Caco-2 (cell line): ENCODE data around the gene NR5A2. TPM values are rescaled to one million over a fixed set of nuclear protein-coding genes. Genes with fewer than 3 reads are reported as not detected.

ENCODE experiments used
- BruUV-seq: library from RNA; stranded (reverse); fragments of 400-500 nt; replicated peaks from 2 replicates; lab custom pipeline; 2021; lab: Mats Ljungman, UMichigan
- CTCF ChIA-PET: fragments of 300-600 bp; sonication (Branson Sonifier 250); formaldehyde crosslinking; loops from one replicate; lab custom pipeline; 2022; ENCODE audit warnings: antibody characterized with exemption; lab: Charles Lee
- POLR2A ChIA-PET: fragments of 300-600 bp; sonication (Branson Sonifier 250); formaldehyde crosslinking; loops from one replicate; lab custom pipeline; 2022; ENCODE audit warnings: antibody characterized with exemption; lab: Charles Lee
- DNase-seq, 2 experiments: peaks; one replicate each; pipeline versions ENCODE4 v3.0.0 to v3.0.0-alpha.2; 2020 to 2022
- H3K27me3 ChIP-seq: replicated peaks from 2 replicates; pipeline ENCODE4 v1.6.0; 2011; ENCODE audit warnings: low read length; ENCODE audit not compliant: control insufficient read depth, insufficient read depth
- H3K36me3 ChIP-seq: 2 replicates; pipeline ENCODE4 v1.5.1; 2011; ENCODE audit warnings: low read length; ENCODE audit not compliant: control insufficient read depth, insufficient read depth
- H3K4me1 ChIP-seq: fragments of 250-450 bp; sonication (Bioruptor Pico); 2 replicates; pipeline ENCODE4 v1.5.1; 2020; ENCODE audit warnings: mild to moderate bottlenecking
- H3K4me3 ChIP-seq: 2 replicates; pipeline ENCODE4 v1.5.1; 2011; ENCODE audit warnings: low read depth, mild to moderate bottlenecking, control low read depth, low read length
- H3K9me3 ChIP-seq: fragments of 250-450 bp; sonication (Bioruptor Pico); 2 replicates; pipeline ENCODE4 v1.5.1; 2020; ENCODE audit warnings: mild to moderate bottlenecking, moderate library complexity
- H3K27ac Mint-ChIP-seq: one replicate; pipeline ENCODE4 v1.8.0; 2022; ENCODE audit warnings: mixed read lengths; ENCODE audit not compliant: unreplicated experiment
- H3K27me3 Mint-ChIP-seq: one replicate; pipeline ENCODE4 v1.8.0; 2022; ENCODE audit warnings: mixed read lengths; ENCODE audit not compliant: insufficient read depth, unreplicated experiment
- H3K36me3 Mint-ChIP-seq: one replicate; pipeline ENCODE4 v1.8.0; 2022; ENCODE audit warnings: mild to moderate bottlenecking, mixed read lengths; ENCODE audit not compliant: insufficient read depth, unreplicated experiment
- H3K4me1 Mint-ChIP-seq: one replicate; pipeline ENCODE4 v1.8.0; 2022; ENCODE audit warnings: low read depth, mixed read lengths; ENCODE audit not compliant: unreplicated experiment
- H3K4me3 Mint-ChIP-seq: one replicate; pipeline ENCODE4 v1.8.0; 2022; ENCODE audit warnings: mild to moderate bottlenecking, moderate library complexity, mixed read lengths; ENCODE audit not compliant: unreplicated experiment
- H3K9me3 Mint-ChIP-seq: one replicate; pipeline ENCODE4 v1.8.0; 2022; ENCODE audit warnings: mixed read lengths; ENCODE audit not compliant: unreplicated experiment
- intact Hi-C: fragments of 100-400 bp; cut with micrococcal nuclease; formaldehyde crosslinking; loops from one replicate; pipeline ENCODE4 v1.10.0; 2022; ENCODE audit not compliant: unreplicated experiment
- total RNA-seq: library from RNA; stranded (reverse); gene quantifications from 2 replicates; pipeline ENCODE4 v1.2.3, GENCODE V29; 2022
- TF ChIP-seq, protein P1 (sequence below), 2 experiments: fragments of 200-600 bp in 1 of 2; IDR thresholded peaks; 1 replicate in 1 of 2; 2 replicates in 1 of 2; pipeline versions ENCODE4 v1.5.1 to v1.8.0; 2011 to 2022; ENCODE audit warnings: antibody characterized with exemption in 1 of 2, control low read depth in 1 of 2, inconsistent platforms in 1 of 2, low read depth in 1 of 2, low read length in 1 of 2, mild to moderate bottlenecking in 1 of 2, moderate library complexity in 1 of 2; ENCODE audit not compliant: insufficient read depth in 1 of 2, severe bottlenecking in 1 of 2, unreplicated experiment in 1 of 2

Gene NR5A2
- total RNA-seq, 1 experiment from 2014 or later = 6.5 TPM

DNA sequence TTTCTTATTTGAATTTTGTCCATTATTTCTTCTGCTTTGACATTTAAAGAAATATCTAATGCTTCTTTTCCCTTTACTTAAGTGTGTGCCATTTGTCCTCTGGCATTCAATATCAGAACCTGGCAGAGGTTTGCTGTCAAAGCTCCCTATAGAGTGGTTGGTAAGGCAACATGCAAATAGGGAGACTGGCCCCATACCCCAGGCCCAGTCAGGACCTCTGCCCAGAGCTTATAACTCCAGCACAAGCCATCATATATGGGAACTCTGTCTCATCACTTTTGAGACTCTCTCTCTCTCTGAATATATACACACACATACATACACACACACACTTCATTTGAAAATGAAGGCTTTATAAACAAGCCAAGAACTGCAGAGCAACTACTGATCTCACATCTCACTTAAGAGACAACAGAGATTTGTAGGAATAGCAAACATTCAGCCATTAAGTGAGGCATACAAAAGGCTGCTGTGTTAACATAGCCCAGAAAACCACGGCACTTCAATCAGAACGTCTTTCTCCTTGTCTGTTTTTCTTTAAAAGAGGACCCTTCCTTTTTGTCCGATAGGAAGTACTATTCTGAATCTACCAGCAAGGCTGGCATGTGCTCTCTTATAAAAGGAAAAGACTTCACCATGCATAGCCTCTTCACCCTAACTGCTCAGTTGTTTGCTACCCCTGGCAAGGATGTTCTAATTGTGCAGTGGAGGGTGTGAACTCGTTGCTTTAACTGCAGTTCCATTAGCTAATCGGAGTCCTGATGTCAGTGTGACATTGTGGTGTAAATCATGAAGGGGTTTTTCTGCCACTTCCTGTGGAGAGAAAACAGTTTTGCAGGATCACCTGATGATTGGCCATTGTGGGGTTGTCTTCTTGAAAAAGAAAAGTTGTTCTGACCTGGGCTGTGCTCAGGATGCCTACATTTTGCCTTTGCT lies 101.7 kb downstream of the NR5A2 start:
- no peaks in the 10 kb centered on the region for H3K9me3 Mint-ChIP-seq
- no peak for DNase-seq
- ChIA-PET CTCF (no interaction called here), POLR2A (no interaction called here)
- Histone ChIP-seq H3K4me1 (peaks cover 47% of the 10 kb centered on the region), H3K36me3 (no peaks in the 10 kb centered on the region), H3K9me3 (no peaks in the 10 kb centered on the region), H3K4me3 (no peak overlapping the region), H3K27me3 (no peaks in the 10 kb centered on the region)
- no peaks in the 10 kb centered on the region for H3K27me3 Mint-ChIP-seq
- BruUV-seq = no TSS peak
- no peak overlapping the region for H3K4me3 Mint-ChIP-seq
- peak overlapping the region; percentile 66 for H3K27ac Mint-ChIP-seq
- TF ChIP-seq, protein P1, sequence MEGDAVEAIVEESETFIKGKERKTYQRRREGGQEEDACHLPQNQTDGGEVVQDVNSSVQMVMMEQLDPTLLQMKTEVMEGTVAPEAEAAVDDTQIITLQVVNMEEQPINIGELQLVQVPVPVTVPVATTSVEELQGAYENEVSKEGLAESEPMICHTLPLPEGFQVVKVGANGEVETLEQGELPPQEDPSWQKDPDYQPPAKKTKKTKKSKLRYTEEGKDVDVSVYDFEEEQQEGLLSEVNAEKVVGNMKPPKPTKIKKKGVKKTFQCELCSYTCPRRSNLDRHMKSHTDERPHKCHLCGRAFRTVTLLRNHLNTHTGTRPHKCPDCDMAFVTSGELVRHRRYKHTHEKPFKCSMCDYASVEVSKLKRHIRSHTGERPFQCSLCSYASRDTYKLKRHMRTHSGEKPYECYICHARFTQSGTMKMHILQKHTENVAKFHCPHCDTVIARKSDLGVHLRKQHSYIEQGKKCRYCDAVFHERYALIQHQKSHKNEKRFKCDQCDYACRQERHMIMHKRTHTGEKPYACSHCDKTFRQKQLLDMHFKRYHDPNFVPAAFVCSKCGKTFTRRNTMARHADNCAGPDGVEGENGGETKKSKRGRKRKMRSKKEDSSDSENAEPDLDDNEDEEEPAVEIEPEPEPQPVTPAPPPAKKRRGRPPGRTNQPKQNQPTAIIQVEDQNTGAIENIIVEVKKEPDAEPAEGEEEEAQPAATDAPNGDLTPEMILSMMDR (IDR thresholded peaks at IDR 0.05; ENCODE audit: insufficient read depth in 1 of 2, low read depth in 1 of 2, low read length in 1 of 2, severe bottlenecking in 1 of 2, unreplicated experiment in 1 of 2) = no peak
- H3K4me1 Mint-ChIP-seq = peaks cover 42% of the 10 kb centered on the region
- intact Hi-C loops = no loop called here
- H3K36me3 Mint-ChIP-seq = no peaks in the 10 kb centered on the region

DNA sequence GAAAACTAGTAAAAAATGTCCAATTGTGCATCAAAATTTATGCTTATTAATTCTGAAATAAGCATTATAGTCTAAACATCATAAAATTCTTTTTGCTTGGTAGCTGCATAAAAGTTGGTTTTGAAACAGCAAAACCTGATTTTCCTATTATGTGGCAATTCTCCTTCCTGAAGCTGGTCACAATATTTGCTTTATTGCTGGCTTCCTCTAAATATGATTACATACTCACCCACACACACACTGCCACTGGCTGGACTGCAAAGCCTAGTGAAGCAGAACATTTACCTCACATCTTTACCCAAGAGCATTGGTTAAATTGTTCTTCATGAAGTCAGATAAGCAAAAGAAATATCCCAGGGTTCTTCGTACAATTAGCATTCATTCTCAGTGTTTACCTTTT lies 103.0 kb downstream of the NR5A2 start:
- Histone ChIP-seq H3K36me3 (no peaks in the 10 kb centered on the region), H3K9me3 (no peaks in the 10 kb centered on the region), H3K4me1 (peaks cover 47% of the 10 kb centered on the region), H3K27me3 (no peaks in the 10 kb centered on the region), H3K4me3 (no peak overlapping the region)
- TF ChIP-seq, protein P1 (IDR thresholded peaks at IDR 0.05; ENCODE audit: insufficient read depth in 1 of 2, low read depth in 1 of 2, low read length in 1 of 2, severe bottlenecking in 1 of 2, unreplicated experiment in 1 of 2) = no peak
- intact Hi-C loops = loop anchor here (2.0 to 10.0 kb wide), 3 partner anchors 88 to 446 kb away; no protein-coding TSS in a partner anchor
- Mint-ChIP-seq H3K27me3 (no peaks in the 10 kb centered on the region), H3K27ac (peak overlapping the region; percentile 66), H3K36me3 (no peaks in the 10 kb centered on the region), H3K9me3 (no peaks in the 10 kb centered on the region), H3K4me1 (peaks cover 45% of the 10 kb centered on the region), H3K4me3 (no peak overlapping the region)
- BruUV-seq = no TSS peak
- ChIA-PET POLR2A (no interaction called here), CTCF (no interaction called here)
- no peak for DNase-seq

DNA sequence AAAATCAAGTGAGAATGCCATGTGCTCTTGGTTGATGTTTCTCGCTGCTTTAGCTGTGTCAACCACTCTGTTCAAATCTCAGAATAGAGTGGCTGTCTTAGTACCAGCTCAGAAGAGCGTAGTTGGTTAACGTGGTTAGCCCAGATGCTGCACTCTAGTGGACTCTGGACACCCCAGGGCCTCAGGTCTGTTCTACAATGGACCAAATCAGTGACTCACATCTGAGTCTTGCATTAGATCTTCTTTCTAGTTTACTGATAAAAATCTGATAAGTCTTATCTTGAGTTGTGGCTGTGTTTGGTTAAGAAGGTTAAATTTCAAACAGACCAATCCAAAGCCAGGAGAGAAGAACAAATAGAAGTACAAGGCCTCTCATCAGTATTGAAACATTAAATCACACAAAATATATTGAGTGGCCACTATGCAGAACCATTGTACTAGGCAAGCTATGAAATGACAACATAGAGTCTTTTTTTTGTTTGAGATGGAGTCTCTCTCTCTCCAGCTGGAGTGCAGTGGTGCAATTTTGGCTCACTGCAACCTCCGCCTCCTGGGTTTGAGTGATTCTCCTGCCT lies 104.1 kb downstream of the NR5A2 start:
- Histone ChIP-seq H3K9me3 (no peaks in the 10 kb centered on the region), H3K4me1 (peaks cover 47% of the 10 kb centered on the region), H3K4me3 (no peak overlapping the region), H3K36me3 (no peaks in the 10 kb centered on the region), H3K27me3 (no peaks in the 10 kb centered on the region)
- intact Hi-C loops = loop anchor here (1.0 to 10.0 kb wide), 6 partner anchors 25 to 447 kb away; partner anchors contain the start of gene NR5A2
- TF ChIP-seq, protein P1 (IDR thresholded peaks at IDR 0.05; ENCODE audit: insufficient read depth in 1 of 2, low read depth in 1 of 2, low read length in 1 of 2, severe bottlenecking in 1 of 2, unreplicated experiment in 1 of 2) = peak in 1 of 2 experiments; percentile 38
- H3K36me3 Mint-ChIP-seq = no peaks in the 10 kb centered on the region
- H3K4me1 Mint-ChIP-seq = peaks cover 45% of the 10 kb centered on the region
- H3K4me3 Mint-ChIP-seq = peak overlapping the region; percentile 56
- H3K27me3 Mint-ChIP-seq = no peaks in the 10 kb centered on the region
- no peaks in the 10 kb centered on the region for H3K9me3 Mint-ChIP-seq
- peak overlapping the region; percentile 55 for H3K27ac Mint-ChIP-seq
- BruUV-seq = no TSS peak
- CTCF ChIA-PET = interaction anchor here (0.7 to 1.1 kb wide), 4 partner anchors 145 to 177 kb away, joined by 3 to 4 read pairs (median 4); no protein-coding TSS in a partner anchor
- DNase-seq = peak; percentile 79 to 87
- POLR2A ChIA-PET = interaction anchor here (0.5 kb wide), 1 partner anchor 1194 kb away, joined by 3 read pairs; no protein-coding TSS in a partner anchor
